ENCODE data around the gene GAPDHS.

GRCh38 chr19:35513628-35514281 is 19.5 kb upstream of the GAPDHS start, which contains the start of gene DMKN:
- no peak for TF ChIP-seq CTCF (IDR thresholded peaks at IDR 0.05)
- TF ChIP-seq POLR2AphosphoS5 (IDR thresholded peaks at IDR 0.05) = no peak
- TF ChIP-seq POLR2A (IDR thresholded peaks at IDR 0.05) = no peak
